Fibroblast of skin of left biceps (primary cell): Measurements from ENCODE around the gene RIN3.
"Not testable (repeated sequence)": the region's sequence is repeated elsewhere in the genome, so short reads cannot be mapped to it uniquely, and the experiment has no call there.

Experiments
- DNase-seq, 2 experiments: peaks; one replicate each; pipeline ENCODE4 v3.0.0-alpha.2; 2013; ENCODE audit warnings: low read depth in 2 of 2

RIN3 gene

GRCh38 chr14:92627707-92628215 lies 114.2 kb downstream of the RIN3 start:
- DNase-seq, result no peak

GRCh38 chr14:92628636-92629035 lies 115.1 kb downstream of the RIN3 start:
- no peak for DNase-seq

- no peak for DNase-seq
These were observed 116.8 kb downstream of the RIN3 start for GRCh38 chr14:92630367-92630766.

GRCh38 chr14:92631098-92631497 lies 117.5 kb downstream of the RIN3 start:
- DNase-seq, result no peak

GRCh38 chr14:92632546-92633273 lies 119.1 kb downstream of the RIN3 start:
- DNase-seq, result no peak

GRCh38 chr14:92633274-92633616 lies 119.7 kb downstream of the RIN3 start:
- no peak for DNase-seq

GRCh38 chr14:92633724-92634123 lies 120.1 kb downstream of the RIN3 start:
- no peak for DNase-seq

GRCh38 chr14:92635031-92635430 lies 121.5 kb downstream of the RIN3 start:
- no peak for DNase-seq

- no peak for DNase-seq
These were observed 122.3 kb downstream of the RIN3 start for GRCh38 chr14:92635896-92636295.

- DNase-seq, result no peak
These were observed 123.6 kb downstream of the RIN3 start for GRCh38 chr14:92637228-92637627.

GRCh38 chr14:92637864-92638263 lies 124.3 kb downstream of the RIN3 start:
- no peak for DNase-seq

GRCh38 chr14:92638266-92638665 lies 124.7 kb downstream of the RIN3 start:
- DNase-seq, result no peak

GRCh38 chr14:92638904-92639303 lies 125.3 kb downstream of the RIN3 start:
- DNase-seq, result no peak

GRCh38 chr14:92639472-92640117 lies 126.0 kb downstream of the RIN3 start:
- DNase-seq, result not testable (repeated sequence)

- DNase-seq, result no peak
These were observed 127.7 kb downstream of the RIN3 start for GRCh38 chr14:92641306-92641705.

GRCh38 chr14:92644171-92644969 lies 130.8 kb downstream of the RIN3 start:
- no peak for DNase-seq

- DNase-seq, result no peak
These were observed 131.5 kb downstream of the RIN3 start for GRCh38 chr14:92644970-92645515.

- peak; percentile 82 to 88 for DNase-seq
These were observed 132.4 kb downstream of the RIN3 start for GRCh38 chr14:92645841-92646478.

- peak; percentile 85 to 90 for DNase-seq
These were observed 133.6 kb downstream of the RIN3 start for GRCh38 chr14:92646952-92647796.

- DNase-seq, result no peak
These were observed 134.3 kb downstream of the RIN3 start for GRCh38 chr14:92647797-92648279.

GRCh38 chr14:92649066-92649465 lies 135.5 kb downstream of the RIN3 start:
- DNase-seq, result no peak
